HS-27A (cell line): ENCODE results near the gene PIGL.

Experiments
- DNase-seq: peaks from one replicate; pipeline ENCODE4 v3.0.0-alpha.2; 2012; ENCODE audit warnings: low read depth, missing footprints

The PIGL gene

GRCh38 chr17:16353317-16354174 lies 136.5 kb downstream of the PIGL start, which contains the start of gene CENPV:
Gene CENPV, minus strand, starts transcription at chr17:16353469. Its CDS starts 33 bp downstream, at chr17:16353436.
- DNase-seq, result no peak

GRCh38 chr17:16354585-16354984 lies 137.6 kb downstream of the PIGL start:
- DNase-seq, result no peak

DNA sequence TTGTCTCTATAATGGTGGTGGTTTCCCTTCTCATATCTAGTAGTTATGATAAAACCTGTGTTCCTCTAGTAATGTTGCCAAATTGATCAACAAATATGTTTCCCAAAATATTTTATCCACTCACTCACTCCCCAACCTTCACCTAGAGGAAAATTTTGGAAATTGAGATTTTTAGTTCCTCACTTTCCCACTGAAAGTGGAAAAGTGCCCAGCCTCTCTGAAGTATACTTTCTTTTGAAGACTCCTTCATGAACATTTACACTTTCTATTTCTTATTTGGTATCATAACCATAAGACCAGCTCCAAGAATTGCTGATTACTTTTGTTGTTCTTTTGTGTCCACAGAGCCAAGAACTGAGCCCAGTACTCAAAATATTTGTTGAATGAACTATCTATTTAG lies 141.4 kb downstream of the PIGL start:
- no peak for DNase-seq

DNA sequence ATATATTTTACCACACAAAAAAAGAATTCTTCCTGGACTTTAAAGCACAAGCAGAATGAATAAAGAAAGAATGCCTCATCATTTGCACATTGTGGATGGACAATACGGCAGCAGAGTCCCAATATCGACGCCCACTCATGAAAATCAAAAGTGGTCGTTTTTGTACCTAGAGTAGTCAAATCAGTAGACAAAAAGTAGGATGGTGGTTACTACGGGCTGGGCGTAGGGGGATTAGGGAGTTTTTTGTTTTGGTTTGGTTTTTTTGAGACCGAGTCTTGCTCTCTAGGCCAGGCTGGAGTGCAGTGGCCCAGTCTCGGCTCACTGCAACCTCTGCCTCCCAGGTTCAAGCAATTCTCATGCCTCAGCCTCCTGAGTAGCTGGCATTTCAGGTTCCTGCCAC lies 144.9 kb downstream of the PIGL start:
- DNase-seq, result no peak

DNA sequence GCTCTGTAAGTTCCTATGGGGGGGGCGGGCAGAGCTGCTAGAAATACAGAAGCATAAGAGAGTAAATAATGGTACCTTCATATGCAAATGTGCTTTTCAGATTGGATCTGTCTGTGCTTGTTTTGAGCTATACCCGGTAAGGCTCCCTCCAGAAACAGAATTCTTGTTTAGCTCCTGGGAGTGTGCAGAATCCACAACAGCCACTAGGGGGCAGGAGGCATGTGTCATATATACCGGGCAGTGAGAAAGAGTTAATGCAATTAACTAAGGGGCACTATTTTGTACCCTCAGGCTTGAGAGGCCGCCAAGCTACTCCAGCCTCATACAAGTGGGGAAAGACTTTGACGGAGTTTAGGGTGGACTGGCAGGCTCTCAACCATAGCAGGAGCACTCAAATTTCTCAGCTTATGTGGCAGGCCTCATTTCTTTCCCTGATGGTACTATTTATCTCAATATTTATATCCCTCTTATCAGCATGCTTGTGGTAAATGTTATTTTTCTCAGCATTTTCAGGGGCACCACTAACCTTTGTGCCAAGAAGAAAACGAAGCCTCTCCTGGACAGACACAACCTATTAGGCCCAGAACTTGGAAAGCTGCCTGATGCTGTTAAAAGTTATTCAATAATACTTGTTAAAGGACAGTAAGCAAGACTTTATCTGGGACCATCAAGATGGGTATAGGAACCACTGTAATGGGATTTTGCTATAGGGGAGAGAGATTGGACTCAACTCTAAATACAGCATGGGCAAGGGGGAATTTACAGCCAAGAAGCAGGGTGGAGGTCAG lies 146.9 kb downstream of the PIGL start:
- no peak for DNase-seq

DNA sequence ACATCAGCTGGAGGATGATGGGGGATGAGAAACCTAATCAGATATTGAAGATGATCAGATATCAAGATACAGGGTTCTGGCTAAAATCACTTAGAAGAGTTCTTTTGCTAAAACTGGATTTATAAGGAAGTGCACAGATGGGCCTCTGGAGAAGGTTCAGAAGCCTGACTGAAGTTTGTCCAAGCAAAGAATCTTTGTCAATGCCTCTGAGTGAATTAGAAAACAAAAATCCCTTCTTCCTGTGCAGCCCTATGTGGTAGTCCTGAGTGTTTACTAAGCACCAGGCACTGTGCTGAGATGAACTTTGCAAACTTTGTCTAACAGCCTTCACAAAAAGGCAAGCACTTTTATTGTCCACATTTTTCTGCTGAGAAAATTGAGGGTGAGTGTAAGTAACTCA lies 147.6 kb downstream of the PIGL start:
- DNase-seq, result no peak

DNA sequence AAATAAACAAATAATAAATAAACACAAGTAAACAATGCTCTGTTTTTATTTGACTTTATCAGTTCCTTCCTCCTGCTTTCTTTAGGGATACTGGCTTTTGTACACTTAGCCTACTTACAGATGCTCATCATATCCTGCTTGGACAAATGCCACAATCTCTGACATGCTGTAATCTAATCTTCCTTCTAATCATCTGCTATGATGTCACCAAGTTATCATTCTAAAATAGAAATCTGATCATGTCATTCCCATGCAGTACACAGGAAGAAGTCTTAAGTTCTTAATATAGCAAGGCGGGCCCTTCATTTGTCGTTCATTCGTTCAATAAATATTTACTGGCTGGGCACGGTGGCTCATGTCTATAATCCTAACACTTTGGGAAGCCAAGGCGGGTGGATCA lies 154.7 kb downstream of the PIGL start:
- DNase-seq, result peak; percentile 67

DNA sequence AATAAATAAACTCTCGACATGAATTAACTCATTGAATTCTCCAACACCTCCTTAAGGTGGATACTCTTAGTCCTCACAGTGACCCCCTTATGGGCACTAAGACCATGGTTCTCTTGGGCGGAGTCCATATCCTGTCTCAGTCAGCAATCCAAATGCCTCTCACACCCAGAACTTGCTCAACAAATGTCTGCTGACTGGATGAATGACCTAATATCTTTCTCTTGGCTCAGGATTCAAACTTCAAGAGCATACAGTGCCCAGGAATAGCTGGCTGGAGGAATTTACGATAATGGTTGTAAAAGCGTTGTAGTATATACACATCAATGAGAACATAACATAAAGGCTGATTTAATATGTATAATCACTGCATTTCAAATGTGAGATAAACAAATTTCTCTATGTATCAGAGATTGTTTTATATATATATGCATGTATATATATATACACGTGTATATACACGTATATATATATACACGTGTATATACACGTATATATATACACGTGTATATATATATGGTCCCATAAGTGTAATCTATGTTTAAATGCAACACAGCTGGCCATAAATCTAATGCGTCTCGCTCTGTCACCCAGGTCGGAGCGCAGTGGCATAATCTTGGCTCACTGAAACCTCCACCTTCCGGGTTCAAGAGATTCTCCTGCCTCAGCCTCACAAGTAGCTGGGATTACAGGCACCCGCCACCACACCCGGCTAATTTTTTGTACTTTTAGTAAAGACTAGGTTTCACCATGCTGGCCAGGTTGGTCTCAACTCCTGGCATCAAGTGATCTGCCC lies 157.3 kb downstream of the PIGL start:
- no peak for DNase-seq
